GM21529 (cell line): ENCODE results near the gene AP5M1.
A peak's percentile ranks its signal among the peaks of the same experiment; 100 is the strongest.
"Not testable (repeated sequence)": the region's sequence is repeated elsewhere in the genome, so short reads cannot be mapped to it uniquely, and the experiment has no call there.

Experiments
- ATAC-seq: cut with Tn5 transposase; IDR thresholded peaks from one replicate; pipeline ENCODE4 v1.9.1; 2021; ENCODE audit not compliant: unreplicated experiment

Gene AP5M1

GRCh38 chr14:57290751-57291150 is 22.0 kb downstream of the AP5M1 start:
- ATAC-seq, result no peak

GRCh38 chr14:57291692-57292647 is 23.2 kb downstream of the AP5M1 start:
- no peak for ATAC-seq

- no peak for ATAC-seq
These were observed 25.4 kb downstream of the AP5M1 start for GRCh38 chr14:57293866-57294837.

GRCh38 chr14:57295239-57295638 is 26.5 kb downstream of the AP5M1 start:
- no peak for ATAC-seq

- ATAC-seq, result no peak
These were observed 29.1 kb downstream of the AP5M1 start for GRCh38 chr14:57297852-57298251.

- ATAC-seq, result no peak
These were observed 30.7 kb downstream of the AP5M1 start for GRCh38 chr14:57299511-57299910.

- ATAC-seq, result no peak
These were observed 34.1 kb downstream of the AP5M1 start for GRCh38 chr14:57302883-57303282.

GRCh38 chr14:57314396-57315089 is 45.8 kb downstream of the AP5M1 start:
- ATAC-seq, result no peak

GRCh38 chr14:57317248-57317833 is 48.6 kb downstream of the AP5M1 start:
- ATAC-seq, result peak; percentile 78

- ATAC-seq, result no peak
These were observed 50.9 kb downstream of the AP5M1 start for GRCh38 chr14:57319636-57320192.

- no peak for ATAC-seq
These were observed 55.0 kb downstream of the AP5M1 start for GRCh38 chr14:57323721-57324120.

GRCh38 chr14:57326253-57326652 is 57.5 kb downstream of the AP5M1 start:
- peak; percentile 96 for ATAC-seq

GRCh38 chr14:57329833-57330232 is 61.1 kb downstream of the AP5M1 start:
- ATAC-seq, result no peak

GRCh38 chr14:57332475-57332874 is 63.7 kb downstream of the AP5M1 start:
- not testable (repeated sequence) for ATAC-seq

- not testable (repeated sequence) for ATAC-seq
These were observed 65.0 kb downstream of the AP5M1 start for GRCh38 chr14:57333726-57334125.

GRCh38 chr14:57343545-57344297 is 75.0 kb downstream of the AP5M1 start:
- not testable (repeated sequence) for ATAC-seq

GRCh38 chr14:57345106-57345505 is 76.3 kb downstream of the AP5M1 start:
- no peak for ATAC-seq

GRCh38 chr14:57346741-57347140 is 78.0 kb downstream of the AP5M1 start:
- no peak for ATAC-seq
